ENCODE measurements around the gene S100A4. TPM values are rescaled to one million over a fixed set of nuclear protein-coding genes. Genes with fewer than 3 reads are reported as not detected.

The S100A4 gene
- total RNA-seq, 1 donor from 2014 or later, result 137 TPM

- no peak overlapping the region for H3K4me3 ChIP-seq
- H3K27ac ChIP-seq (replicated peaks), result no peak overlapping the region
- TF ChIP-seq CTCF (IDR thresholded peaks at IDR 0.05; ENCODE audit: borderline replicate concordance), result no peak
- no peaks in the 10 kb centered on the region for H3K36me3 ChIP-seq
- no peaks in the 10 kb centered on the region for H3K9me3 ChIP-seq (replicated peaks)
- peaks cover 54% of the 10 kb centered on the region for H3K4me1 ChIP-seq
- H3K27me3 ChIP-seq (ENCODE audit: low read depth), result no peaks in the 10 kb centered on the region
- DNase-seq, result no peak
- intact Hi-C loops (cut with micrococcal nuclease), result loop anchor here (5.0 to 10.0 kb wide), 2 partner anchors 37 to 55 kb away; no protein-coding TSS in a partner anchor
These were observed 23.9 kb upstream of the S100A4 start for GRCh38 chr1:153569465-153569864.

GRCh38 chr1:153568367-153569099 lies 22.9 kb upstream of the S100A4 start:
- peak overlapping the region; percentile 51 for H3K4me3 ChIP-seq
- H3K36me3 ChIP-seq, result no peaks in the 10 kb centered on the region
- no peaks in the 10 kb centered on the region for H3K9me3 ChIP-seq (replicated peaks)
- TF ChIP-seq CTCF (IDR thresholded peaks at IDR 0.05; ENCODE audit: borderline replicate concordance), result no peak
- DNase-seq, result peak; percentile 90
- peak overlapping the region; percentile 91 for H3K27ac ChIP-seq (replicated peaks)
- peaks cover 54% of the 10 kb centered on the region for H3K4me1 ChIP-seq
- intact Hi-C loops (cut with micrococcal nuclease), result loop anchor here (5.0 to 10.0 kb wide), 2 partner anchors 36 to 54 kb away; no protein-coding TSS in a partner anchor
- no peaks in the 10 kb centered on the region for H3K27me3 ChIP-seq (ENCODE audit: low read depth)

- Histone ChIP-seq H3K36me3 (no peaks in the 10 kb centered on the region), H3K4me1 (peaks cover 48% of the 10 kb centered on the region), H3K9me3 (replicated peaks) (no peaks in the 10 kb centered on the region), H3K27me3 (ENCODE audit: low read depth) (no peaks in the 10 kb centered on the region), H3K4me3 (peak overlapping the region; percentile 51), H3K27ac (replicated peaks) (peak overlapping the region; percentile 91)
- TF ChIP-seq CTCF (IDR thresholded peaks at IDR 0.05; ENCODE audit: borderline replicate concordance), result no peak
- no peak for DNase-seq
- intact Hi-C loops (cut with micrococcal nuclease), result loop anchor here (5.0 to 10.0 kb wide), 2 partner anchors 35 to 53 kb away; no protein-coding TSS in a partner anchor
These were observed 22.2 kb upstream of the S100A4 start for GRCh38 chr1:153567621-153568366.

- H3K4me3 ChIP-seq, result no peak overlapping the region
- intact Hi-C loops (cut with micrococcal nuclease), result loop anchor here (5.0 to 10.0 kb wide), 2 partner anchors 34 to 52 kb away; no protein-coding TSS in a partner anchor
- H3K36me3 ChIP-seq, result no peaks in the 10 kb centered on the region
- H3K27ac ChIP-seq (replicated peaks), result peak overlapping the region; percentile 91
- H3K9me3 ChIP-seq (replicated peaks), result no peaks in the 10 kb centered on the region
- DNase-seq, result peak; percentile 92
- no peak for TF ChIP-seq CTCF (IDR thresholded peaks at IDR 0.05; ENCODE audit: borderline replicate concordance)
- peaks cover 40% of the 10 kb centered on the region for H3K4me1 ChIP-seq
- H3K27me3 ChIP-seq (ENCODE audit: low read depth), result no peaks in the 10 kb centered on the region
These were observed 21.1 kb upstream of the S100A4 start for GRCh38 chr1:153566414-153567371.

Data from left ventricle myocardium inferior (tissue), 1 donor.